GM18867 (cell line): ENCODE results near the gene ZNF316.

Experiments
- ATAC-seq: cut with Tn5 transposase; IDR thresholded peaks from one replicate; pipeline ENCODE4 v1.9.1; 2021; ENCODE audit warnings: mild to moderate bottlenecking, moderate library complexity; ENCODE audit not compliant: unreplicated experiment

ZNF316 gene

DNA sequence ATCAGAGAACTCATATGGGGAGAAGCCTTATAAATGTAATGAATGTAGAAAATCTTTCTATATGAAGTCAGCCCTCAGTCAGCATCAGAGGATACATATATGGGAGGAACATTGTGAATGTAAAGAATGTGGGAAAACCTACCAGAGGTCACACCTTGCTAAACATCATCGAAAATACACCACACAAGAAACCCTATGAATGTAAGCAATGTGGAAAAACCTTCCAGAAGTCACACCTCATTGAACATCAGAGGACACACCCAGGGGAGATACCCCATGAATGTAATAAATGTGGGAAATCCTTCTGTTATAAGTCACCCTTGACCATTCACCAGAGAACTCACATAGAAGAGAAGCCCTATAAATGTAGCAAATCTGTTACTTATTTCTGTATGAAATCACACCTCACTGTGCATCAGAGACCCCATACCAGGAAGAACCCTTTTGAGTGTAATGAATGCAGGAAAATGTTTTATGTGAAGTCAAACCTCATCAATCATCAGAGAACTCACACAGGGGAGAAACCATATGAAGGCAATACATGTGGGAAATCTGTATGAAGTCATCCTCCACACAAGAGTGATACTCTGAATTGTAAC, 38.8 kb downstream of the ZNF316 start:
- no peak for ATAC-seq

DNA sequence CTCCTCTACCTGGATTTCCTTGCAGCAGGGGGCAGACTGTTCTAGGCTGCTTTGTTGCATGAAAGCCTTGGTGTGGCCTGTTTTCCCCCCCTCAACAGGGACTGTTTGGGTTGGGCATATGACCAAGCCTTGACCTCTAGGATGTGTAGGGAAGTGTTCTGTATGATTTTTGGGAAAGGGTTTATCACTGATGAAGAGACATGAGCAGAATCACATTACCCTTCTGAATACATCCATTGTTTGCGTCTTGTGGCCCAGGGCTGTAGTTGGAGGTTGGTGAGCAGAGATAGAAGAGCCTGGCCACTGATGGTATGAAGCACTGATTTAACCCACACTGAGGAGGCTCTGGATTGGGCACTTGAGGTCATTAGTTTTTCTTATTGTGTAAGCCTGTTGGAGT, 43.0 kb downstream of the ZNF316 start:
- no peak for ATAC-seq

DNA sequence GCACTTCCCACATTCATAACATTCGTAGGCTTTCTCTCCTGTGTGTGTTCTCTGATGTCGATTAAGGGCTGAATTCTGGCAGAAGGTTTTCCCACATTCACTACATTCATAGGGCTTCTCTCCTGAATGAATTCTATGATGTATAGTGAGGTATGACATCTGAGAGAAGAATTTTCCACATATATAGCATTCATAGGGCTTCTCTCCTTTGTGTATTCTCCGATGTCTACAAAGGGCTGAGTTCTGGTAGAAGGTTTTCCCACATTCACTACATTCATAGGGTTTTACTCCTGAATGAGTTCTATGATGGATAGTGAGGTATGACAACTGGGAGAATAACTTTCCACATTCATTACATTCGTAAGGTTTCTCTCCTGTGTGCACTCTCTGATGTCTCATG, 54.0 kb downstream of the ZNF316 start:
- no peak for ATAC-seq

DNA sequence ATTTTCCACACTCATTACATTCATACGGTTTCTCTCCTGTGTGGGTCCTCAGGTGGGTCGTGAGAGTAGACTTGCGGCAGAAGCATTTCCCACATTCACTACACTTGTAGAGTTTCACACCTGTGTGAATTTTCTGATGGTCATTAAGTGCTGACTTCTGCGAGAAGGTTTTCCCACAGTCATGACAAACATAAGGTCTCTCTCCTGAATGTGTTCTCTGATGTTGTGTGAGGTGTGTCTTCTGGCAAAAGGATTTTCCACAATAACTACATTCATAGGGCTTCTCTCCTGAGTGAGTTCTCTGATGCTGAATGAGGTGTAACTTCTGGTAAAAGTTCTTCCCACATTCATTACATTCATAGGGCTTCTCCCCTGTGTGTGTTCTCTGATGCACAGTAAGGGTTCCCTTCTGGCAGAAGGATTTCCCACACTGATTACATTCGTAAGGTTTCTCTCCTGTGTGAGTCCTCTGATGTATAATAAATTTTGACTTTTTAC, 54.5 kb downstream of the ZNF316 start:
- ATAC-seq: no peak

DNA sequence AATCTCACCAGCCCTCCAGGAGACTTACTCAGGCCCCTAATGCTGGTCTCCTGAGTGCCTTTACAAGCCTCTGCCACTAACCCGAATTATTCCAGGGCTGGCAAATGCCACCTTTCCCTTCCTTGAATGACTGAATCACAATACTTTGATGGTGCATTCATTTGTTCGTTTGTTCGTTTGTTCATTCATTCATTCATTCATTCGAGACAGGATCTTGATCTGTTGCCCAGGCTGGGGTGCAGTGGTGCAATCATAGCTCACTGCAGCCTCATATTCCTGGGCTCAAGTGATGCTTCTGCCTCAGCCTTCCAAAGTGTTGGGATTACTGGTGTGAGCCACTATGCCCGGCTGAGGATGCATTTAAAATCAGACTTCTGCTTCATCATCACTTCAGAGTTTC, 63.7 kb downstream of the ZNF316 start:
- ATAC-seq: no peak

DNA sequence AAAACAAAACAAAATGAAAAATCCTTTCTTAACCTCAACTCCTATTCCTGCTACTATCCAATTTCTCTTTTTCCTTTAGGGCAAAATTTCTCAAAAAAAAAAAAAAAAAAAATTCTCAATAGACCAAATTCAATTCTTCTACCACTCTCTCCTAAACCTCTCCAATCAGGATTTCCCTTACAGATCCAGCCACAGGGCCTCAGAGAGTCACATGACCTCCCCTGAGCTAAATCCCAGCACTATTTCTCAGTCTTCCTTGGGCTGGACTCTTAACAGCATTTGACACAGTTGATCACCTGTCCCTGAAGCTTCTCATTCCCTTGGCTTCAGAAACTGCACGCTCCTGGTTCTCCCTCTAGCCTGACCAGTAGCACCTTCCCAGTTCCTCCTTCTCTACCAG, 64.7 kb downstream of the ZNF316 start:
- no peak for ATAC-seq
